GM12892 (cell line): Measurements from ENCODE around the gene MAD2L2.

Experiments
- DNase-seq: peaks from one replicate; pipeline ENCODE4 v3.0.0; 2011; ENCODE audit not compliant: insufficient read length
- FAIRE-seq: peaks from 2 replicates; lab custom pipeline; 2011; peaks lifted over from hg19 to GRCh38; lab: Jason Lieb, UNC
- POLR2A ChIP-seq: IDR thresholded peaks from 2 replicates; pipeline ENCODE4 v1.6.1; 2011; ENCODE audit warnings: low read depth, low read length, control low read depth
- POLR2AphosphoS5 ChIP-seq: IDR thresholded peaks from 2 replicates; pipeline ENCODE4 v1.6.1; 2011; ENCODE audit warnings: low read depth, low read length, control low read depth
- TAF1 ChIP-seq: IDR thresholded peaks from 2 replicates; pipeline ENCODE4 v1.6.1; 2011; ENCODE audit warnings: low read depth, mild to moderate bottlenecking, control low read depth, low read length, borderline replicate concordance

The MAD2L2 gene

DNA sequence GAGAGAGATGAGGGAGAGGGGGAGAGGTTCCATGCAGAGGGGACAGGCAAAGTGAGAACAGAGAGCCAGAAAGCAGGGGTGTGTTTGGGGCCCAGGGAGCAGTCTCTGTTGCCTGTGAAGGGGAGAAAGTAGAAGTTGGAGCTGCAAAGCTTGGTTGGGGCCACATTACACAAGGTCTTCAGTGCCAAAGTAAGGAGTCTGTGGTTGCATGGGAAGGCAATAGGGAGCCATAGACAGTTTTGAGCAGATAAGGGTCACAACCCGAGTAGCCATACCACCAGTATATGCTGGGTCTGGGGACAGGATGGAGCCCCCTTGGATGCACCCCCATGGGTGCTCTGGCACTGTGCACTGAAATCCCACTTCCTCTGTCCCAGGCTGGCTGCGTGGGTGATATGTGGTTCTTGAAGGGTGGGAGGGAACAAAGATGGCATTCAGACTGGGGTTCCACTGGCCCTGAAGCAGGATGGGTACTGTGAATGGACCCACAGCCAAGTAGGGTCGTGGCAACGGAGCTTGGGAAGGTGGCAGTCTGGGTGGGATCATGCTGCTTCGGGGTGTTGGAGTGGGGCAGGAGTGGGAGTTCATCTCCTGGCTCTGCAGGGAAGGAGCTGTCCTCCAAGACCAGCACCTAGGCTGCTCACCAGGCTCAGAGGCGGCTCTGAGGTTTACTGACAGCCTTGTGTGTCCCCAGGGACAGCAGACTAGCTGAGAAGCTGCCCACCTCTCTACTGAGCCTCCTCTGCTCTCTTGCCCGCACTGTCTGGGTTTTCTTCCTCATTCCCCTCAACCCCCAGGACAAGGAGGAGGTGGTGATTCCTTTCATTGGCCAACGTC is 22.6 kb upstream of the MAD2L2 start:
- TF ChIP-seq POLR2A = no peak
- TF ChIP-seq POLR2AphosphoS5 = no peak
- TF ChIP-seq TAF1 = no peak
- DNase-seq = no peak
- FAIRE-seq = no peak

DNA sequence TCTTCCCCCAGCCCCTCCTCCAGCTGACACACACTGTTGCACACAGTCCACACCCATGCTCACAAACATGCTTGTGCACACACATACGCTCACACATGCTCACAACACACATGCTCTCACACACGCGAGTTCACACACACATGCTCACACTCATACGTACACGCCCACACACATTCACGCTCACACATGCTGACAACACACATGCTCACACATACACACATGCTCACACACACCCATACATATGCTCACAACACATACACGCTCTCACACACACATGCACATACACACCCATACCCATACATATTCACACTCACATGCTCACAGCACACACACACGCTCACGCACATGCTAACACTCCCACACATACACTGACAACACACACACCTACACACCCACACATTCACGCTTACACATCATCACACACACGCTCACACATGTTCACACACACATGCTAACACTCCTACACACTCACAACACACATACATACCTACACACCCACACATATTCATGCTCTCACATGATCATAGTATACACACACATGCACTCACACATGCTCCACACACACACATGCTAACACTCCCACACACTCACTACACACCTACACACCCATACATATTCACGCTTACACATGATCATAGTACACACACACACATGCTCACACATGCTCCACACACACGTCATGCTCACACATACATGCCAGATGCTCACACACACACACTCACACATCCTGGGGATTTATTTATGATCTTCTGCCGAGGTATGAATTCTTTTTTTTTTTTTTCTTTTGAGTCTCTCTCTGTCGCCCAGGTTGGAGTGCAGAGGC is 21.2 kb upstream of the MAD2L2 start:
- no peak for TF ChIP-seq TAF1
- no peak for TF ChIP-seq POLR2A
- TF ChIP-seq POLR2AphosphoS5 = no peak
- no peak for FAIRE-seq
- DNase-seq = no peak

GRCh38 chr1:11701551-11701961 is 20.6 kb upstream of the MAD2L2 start:
- DNase-seq = no peak
- TF ChIP-seq TAF1 = no peak
- TF ChIP-seq POLR2A = no peak
- no peak for TF ChIP-seq POLR2AphosphoS5
- FAIRE-seq = no peak

DNA sequence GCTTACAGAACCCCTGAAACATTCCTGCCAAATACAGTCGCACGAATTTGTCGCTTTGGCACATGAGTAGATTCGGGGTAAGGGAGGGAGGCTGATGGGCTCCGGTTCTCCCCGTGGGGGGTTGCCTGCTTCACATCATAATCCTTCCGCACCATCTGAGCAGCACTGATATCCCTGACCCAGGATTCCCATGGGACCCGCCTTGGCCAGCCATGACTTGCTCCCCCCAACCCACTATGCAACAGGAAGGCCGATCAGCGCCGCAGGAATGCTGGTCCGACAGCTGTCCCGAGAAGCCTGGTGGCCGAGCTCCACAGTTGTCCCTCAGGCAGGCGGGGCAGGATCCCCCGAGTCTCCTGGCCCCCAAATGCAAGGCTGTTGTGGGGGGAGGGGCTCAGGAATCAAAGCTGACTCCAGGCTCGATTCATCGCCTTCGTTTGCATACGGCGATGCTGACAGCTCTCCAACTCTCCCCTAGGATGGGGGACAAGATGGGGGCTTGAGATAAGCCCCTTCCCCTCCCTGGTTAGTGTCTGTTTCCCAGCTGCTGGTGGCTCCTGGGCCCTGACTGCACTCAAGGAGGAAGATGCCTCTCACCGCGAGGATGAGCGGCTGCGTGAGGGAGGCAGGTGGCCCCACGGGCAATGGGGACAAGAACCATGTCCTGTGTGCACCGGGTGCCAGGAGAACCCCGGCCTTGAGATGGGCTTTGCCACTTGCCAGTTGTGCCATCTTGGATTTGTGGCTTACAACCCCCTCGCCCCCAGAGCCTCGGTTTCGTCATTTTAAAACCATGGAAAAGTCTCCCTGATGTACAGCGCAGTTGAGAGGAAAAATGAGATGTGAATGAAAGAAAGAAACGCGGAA is 19.9 kb upstream of the MAD2L2 start:
- DNase-seq = no peak
- FAIRE-seq = no peak
- no peak for TF ChIP-seq POLR2A
- no peak for TF ChIP-seq POLR2AphosphoS5
- TF ChIP-seq TAF1 = no peak

GRCh38 chr1:11697893-11698210 is 16.9 kb upstream of the MAD2L2 start:
- no peak for DNase-seq
- no peak for FAIRE-seq
- no peak for TF ChIP-seq TAF1

- FAIRE-seq (no peak), DNase-seq (no peak)
- TF ChIP-seq POLR2AphosphoS5 (no peak), POLR2A (no peak)
These were observed 16.4 kb upstream of the MAD2L2 start for GRCh38 chr1:11697188-11697892.

- DNase-seq (no peak), FAIRE-seq (no peak)
- no peak for TF ChIP-seq POLR2A
- no peak for TF ChIP-seq POLR2AphosphoS5
- no peak for TF ChIP-seq TAF1
These were observed 14.9 kb upstream of the MAD2L2 start for GRCh38 chr1:11695861-11696260.

DNA sequence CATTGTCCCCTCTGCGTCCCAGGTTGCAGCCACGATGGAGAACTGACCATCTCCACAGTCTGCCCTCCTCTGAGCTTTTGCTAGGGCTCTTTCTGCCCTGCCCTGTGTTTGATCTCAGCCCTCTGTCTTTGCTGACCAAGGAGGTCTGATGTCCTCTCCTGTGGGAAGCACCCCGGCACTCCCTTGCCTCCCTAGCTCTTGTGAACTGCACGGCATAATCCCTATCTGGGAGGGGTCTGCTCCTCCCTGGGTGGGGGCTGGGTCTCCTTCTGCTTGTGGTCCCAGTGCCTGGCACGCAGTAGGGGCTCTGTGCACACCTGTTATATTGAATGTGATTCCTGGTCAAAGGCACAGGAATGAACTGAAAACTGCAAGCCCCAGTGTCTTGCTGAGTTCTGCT is 13.0 kb upstream of the MAD2L2 start:
- DNase-seq = no peak
- FAIRE-seq = no peak
- no peak for TF ChIP-seq TAF1
- no peak for TF ChIP-seq POLR2AphosphoS5
- no peak for TF ChIP-seq POLR2A

GRCh38 chr1:11693024-11693590 is 12.2 kb upstream of the MAD2L2 start:
- FAIRE-seq = no peak
- no peak for DNase-seq
- no peak for TF ChIP-seq TAF1
- no peak for TF ChIP-seq POLR2AphosphoS5
- no peak for TF ChIP-seq POLR2A

GRCh38 chr1:11691928-11692711 is 11.2 kb upstream of the MAD2L2 start:
- TF ChIP-seq POLR2A (no peak), TAF1 (no peak), POLR2AphosphoS5 (no peak)
- no peak for FAIRE-seq
- no peak for DNase-seq
